HG02981 (cell line): ENCODE measurements around the gene ZFR2.
"Not testable (repeated sequence)": the region's sequence is repeated elsewhere in the genome, so short reads cannot be mapped to it uniquely, and the experiment has no call there.

Experiments used
- ATAC-seq: cut with Tn5 transposase; IDR thresholded peaks from one replicate; pipeline ENCODE4 v1.9.1; 2021; ENCODE audit warnings: mild to moderate bottlenecking, moderate library complexity; ENCODE audit not compliant: unreplicated experiment

The ZFR2 gene

GRCh38 chr19:3868770-3869456, at the start of gene ZFR2:
Gene ZFR2 (minus strand): TSS chr19:3869038. CDS start chr19:3869017, 21 bp downstream.
- ATAC-seq = no peak

- no peak for ATAC-seq
Measured at GRCh38 chr19:3916033-3916432, 47.2 kb upstream of the ZFR2 start.

GRCh38 chr19:3914199-3914598, 45.4 kb upstream of the ZFR2 start:
- ATAC-seq = no peak

- no peak for ATAC-seq
Measured at GRCh38 chr19:3910105-3910504, 41.3 kb upstream of the ZFR2 start.

- no peak for ATAC-seq
Measured at GRCh38 chr19:3908266-3909054, 39.6 kb upstream of the ZFR2 start.

DNA sequence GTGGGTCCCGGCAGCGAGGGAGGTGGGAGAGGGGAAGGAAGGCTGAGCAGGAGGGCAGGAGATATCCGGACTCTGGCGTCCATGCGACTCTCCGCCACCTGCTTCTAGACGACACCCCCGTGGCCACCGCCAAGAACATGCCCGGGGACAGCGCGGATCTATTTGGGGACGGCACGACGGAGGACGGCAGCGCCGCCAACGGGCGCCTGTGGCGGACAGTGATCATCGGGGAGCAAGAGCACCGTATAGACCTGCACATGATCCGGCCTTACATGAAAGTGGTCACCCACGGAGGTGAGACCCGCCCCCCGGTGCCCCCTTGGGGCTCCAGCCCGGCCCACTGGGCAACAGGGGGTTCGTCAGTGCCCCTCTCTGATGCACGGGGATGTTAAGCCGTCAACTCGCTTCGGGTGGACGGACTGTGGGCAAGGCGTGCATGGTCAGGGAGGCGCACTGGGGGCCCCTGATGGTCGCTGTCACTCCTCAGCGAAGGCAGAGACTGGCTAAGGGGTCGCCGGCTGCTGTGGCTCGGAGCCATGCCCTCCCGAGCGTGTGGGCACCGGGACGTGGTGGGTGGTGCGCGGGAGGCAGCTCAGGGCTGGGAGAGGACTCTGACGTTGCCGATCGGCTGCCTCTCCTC, 38.9 kb upstream of the ZFR2 start:
- no peak for ATAC-seq

GRCh38 chr19:3904233-3904632, 35.4 kb upstream of the ZFR2 start:
- ATAC-seq = no peak

DNA sequence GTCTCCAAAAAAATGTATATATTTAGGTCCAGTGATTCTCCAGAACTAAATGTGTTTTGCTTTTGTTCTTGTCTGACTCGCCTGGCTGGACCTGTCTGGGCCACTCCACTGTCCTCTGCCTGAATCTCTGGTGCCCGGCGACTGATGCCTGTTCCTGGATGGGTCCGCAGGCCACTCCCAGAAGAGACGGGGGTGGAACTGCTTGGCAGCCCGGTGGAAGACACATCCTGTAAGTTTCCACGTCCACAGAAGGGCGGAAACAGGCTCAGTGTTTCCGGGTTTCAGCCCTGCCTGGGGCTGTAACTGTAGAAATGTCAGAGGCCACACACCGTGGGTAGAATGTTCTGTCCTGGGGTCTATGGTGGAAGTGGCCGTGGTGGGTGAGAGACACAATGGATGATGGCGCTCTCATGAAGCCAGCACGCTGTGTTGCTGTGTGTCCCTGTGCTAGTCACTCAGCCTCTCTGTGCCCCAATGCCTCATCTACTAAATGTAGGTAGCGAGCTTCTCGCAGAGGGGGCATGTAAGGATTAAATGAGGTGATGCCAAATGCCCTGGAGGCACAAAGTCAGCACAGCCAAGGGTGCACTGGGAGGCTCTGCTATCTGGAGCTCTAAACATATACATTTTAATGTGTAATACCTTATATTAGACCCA, 33.6 kb upstream of the ZFR2 start:
- no peak for ATAC-seq

DNA sequence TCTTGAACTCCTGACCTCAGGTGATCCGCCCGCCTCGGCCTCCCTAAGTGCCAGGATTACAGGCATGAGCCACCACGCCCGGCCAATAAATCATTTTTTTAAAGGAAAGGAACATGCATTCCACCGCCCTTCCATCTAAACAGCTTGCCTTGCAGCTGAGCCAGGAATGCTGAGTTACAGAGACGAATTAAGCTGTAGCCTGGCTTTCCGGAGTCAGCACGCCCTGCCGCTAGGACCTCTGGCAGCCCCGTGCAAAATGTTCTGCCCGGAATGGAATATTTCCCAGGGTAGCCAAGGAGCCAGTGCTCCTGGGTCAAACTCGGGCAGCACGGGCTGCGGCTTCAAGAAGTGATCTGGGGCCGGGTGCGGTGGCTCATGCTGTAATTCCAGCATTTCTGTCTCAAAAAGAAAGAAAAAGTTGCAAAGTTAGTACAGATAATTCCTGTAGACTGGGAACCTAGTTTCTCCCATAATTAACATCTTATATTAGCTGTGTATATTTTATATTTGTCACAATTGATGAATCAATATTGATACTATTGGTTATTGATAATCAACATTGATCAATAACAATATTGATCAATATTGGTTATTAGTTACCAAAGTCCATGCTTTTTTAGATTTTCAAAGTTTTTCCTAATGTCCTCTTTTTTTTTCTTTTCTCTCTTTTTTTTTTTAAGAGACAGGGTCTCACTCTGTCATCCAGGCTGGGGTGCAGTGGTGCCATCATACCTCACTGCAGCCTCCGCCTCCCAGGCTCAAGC, 30.9 kb upstream of the ZFR2 start:
- ATAC-seq = no peak

GRCh38 chr19:3898426-3898825, 29.6 kb upstream of the ZFR2 start:
- no peak for ATAC-seq

- no peak for ATAC-seq
Measured at GRCh38 chr19:3897936-3898335, 29.1 kb upstream of the ZFR2 start.

DNA sequence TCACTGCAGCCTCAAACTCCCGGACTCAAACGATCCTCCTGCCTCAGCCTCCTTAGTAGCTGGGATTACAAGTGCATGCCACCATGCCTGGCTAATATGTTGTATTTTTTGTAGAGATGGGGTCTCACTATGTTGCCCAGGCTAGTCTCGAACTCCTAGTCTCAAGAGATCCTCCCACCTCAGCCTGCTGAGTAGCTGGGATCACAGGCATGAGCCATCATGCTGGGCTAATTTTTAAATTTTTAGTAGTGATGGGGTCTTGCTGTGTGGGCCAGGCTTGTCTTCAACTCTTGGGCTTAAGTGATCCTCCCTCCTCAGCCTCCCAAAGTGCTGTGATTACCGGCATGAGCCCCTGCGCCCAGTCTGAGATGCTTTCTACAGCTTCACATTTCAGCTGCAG, 26.9 kb upstream of the ZFR2 start:
- no peak for ATAC-seq

GRCh38 chr19:3894959-3895358, 26.1 kb upstream of the ZFR2 start:
- not testable (repeated sequence) for ATAC-seq

GRCh38 chr19:3893509-3894179, 24.8 kb upstream of the ZFR2 start:
- no peak for ATAC-seq

- ATAC-seq = no peak
Measured at GRCh38 chr19:3890591-3890990, 21.8 kb upstream of the ZFR2 start.

GRCh38 chr19:3882041-3882384, 13.2 kb upstream of the ZFR2 start:
- no peak for ATAC-seq

- no peak for ATAC-seq
Measured at GRCh38 chr19:3881272-3882040, 12.6 kb upstream of the ZFR2 start.

DNA sequence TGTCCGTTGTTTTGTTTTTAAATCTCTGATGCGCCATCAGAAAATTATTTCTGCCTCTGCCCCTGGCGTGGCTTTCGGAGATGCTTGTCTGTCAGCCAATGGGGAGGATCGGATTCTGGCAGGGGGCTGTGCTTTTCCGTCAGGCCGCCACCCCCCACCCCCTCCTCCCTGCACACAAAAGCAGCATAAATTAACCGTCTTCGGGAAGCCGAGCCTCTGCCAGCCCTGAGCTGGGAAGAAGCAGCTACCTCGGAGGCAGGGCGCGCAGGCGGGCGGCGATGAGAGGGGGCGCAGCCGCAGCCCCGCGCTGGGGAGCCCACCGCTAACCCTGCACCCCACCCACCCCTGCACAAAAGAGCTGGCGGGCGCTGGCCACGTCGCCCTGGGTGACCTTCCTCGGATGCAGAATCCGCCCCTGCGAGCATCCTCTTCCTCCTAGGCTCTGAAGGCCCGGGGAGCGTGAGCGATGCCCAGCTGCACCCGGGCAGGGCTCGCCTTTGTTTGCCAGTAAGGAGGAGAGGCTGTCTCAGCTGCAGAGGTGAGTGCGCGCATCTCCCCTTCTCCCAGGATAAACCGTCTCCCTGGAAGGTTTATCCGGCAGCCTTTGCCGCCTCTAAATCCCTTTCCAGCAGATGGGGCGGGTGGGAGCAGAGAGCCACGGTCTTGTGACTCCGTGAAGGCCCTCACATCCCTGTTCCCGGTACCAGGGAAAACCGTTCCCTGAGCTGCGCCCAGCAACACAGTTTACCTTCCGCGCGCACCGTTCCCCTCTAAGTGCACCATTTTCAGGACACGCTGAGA, 11.8 kb upstream of the ZFR2 start, which contains the start of gene ATCAY:
Gene ATCAY, plus strand, starts transcription at position 215 of the 801 bp plus-strand sequence. CDS start 5,083 bp downstream, outside the sequence.
- ATAC-seq = no peak

DNA sequence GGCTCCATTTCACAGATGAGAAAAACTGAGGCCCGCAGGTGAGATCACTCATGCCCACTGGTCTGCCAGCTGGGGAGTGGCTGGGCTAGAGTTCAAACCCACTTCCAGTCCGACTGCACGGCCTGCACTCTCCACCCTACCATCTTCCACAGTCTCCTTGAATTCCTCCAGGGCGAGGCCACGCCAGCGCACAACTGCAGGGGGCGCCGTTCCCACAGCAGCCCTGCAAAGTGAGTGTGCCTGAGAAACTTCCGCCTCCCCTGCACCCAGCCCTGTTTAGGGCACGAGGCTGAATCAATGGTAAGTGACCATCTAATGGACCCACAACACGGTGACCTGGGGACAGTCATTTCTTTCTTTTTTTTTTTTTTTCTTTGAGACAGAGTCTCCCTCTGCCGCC, 10.8 kb upstream of the ZFR2 start:
- ATAC-seq = no peak
